Lower leg skin (tissue), 3 donors: Measurements from ENCODE around the gene SCGB1C2.

Source experiments
- POLR2A ChIP-seq, 2 donors: fragments of 450-650 bp; IDR thresholded peaks; one replicate each; pipeline ENCODE4 v1.6.1; 2016 to 2017; ENCODE audit warnings: antibody characterized with exemption in 2 of 2, mild to moderate bottlenecking in 1 of 2, moderate library complexity in 1 of 2
- TF ChIP-seq, protein P1 (sequence below), 3 donors: fragments of 450-650 bp; IDR thresholded peaks; one replicate each; pipeline ENCODE4 v1.5.1; 2016; ENCODE audit warnings: antibody characterized with exemption in 3 of 3, mild to moderate bottlenecking in 3 of 3, moderate library complexity in 2 of 3

GRCh38 chr17:149231-149630 lies 11.9 kb downstream of the SCGB1C2 start:
- no peak for TF ChIP-seq POLR2A (IDR thresholded peaks at IDR 0.05)
- TF ChIP-seq, protein P1, sequence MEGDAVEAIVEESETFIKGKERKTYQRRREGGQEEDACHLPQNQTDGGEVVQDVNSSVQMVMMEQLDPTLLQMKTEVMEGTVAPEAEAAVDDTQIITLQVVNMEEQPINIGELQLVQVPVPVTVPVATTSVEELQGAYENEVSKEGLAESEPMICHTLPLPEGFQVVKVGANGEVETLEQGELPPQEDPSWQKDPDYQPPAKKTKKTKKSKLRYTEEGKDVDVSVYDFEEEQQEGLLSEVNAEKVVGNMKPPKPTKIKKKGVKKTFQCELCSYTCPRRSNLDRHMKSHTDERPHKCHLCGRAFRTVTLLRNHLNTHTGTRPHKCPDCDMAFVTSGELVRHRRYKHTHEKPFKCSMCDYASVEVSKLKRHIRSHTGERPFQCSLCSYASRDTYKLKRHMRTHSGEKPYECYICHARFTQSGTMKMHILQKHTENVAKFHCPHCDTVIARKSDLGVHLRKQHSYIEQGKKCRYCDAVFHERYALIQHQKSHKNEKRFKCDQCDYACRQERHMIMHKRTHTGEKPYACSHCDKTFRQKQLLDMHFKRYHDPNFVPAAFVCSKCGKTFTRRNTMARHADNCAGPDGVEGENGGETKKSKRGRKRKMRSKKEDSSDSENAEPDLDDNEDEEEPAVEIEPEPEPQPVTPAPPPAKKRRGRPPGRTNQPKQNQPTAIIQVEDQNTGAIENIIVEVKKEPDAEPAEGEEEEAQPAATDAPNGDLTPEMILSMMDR (IDR thresholded peaks at IDR 0.05): no peak
